Neutrophil (primary cell): ENCODE data around the gene IRAK3.

Experiments used
- H3K27ac ChIP-seq: fragments of 200-600 bp; sonication (generic); 2 replicates; pipeline ENCODE4 v1.5.1; 2016; ENCODE audit warnings: mild to moderate bottlenecking, moderate library complexity
- H3K27me3 ChIP-seq: fragments of 200-600 bp; sonication (generic); 2 replicates; pipeline ENCODE4 v1.6.0; 2016; ENCODE audit warnings: mild to moderate bottlenecking
- H3K36me3 ChIP-seq: fragments of 200-600 bp; sonication (generic); 2 replicates; pipeline ENCODE4 v1.5.1; 2017
- H3K4me1 ChIP-seq, 2 experiments: fragments of 200-600 bp in 1 of 2; sonication (generic) in 1 of 2; 1 replicate in 1 of 2; 2 replicates in 1 of 2; pipeline versions ENCODE4 v1.5.1 to v1.6.1; 2013 to 2016; ENCODE audit warnings: low read depth in 1 of 2, low read length in 1 of 2, mild to moderate bottlenecking in 1 of 2, moderate library complexity in 1 of 2; ENCODE audit not compliant: control insufficient read depth in 1 of 2, insufficient read depth in 1 of 2
- H3K4me3 ChIP-seq, 2 experiments: fragments of 200-600 bp in 1 of 2; sonication (generic) in 1 of 2; 1 replicate in 1 of 2; 2 replicates in 1 of 2; pipeline ENCODE4 v1.5.1; 2013 to 2016; ENCODE audit warnings: low read depth in 1 of 2, low read length in 1 of 2, mild to moderate bottlenecking in 1 of 2, moderate library complexity in 1 of 2
- H3K9me3 ChIP-seq: fragments of 200-600 bp; sonication (generic); 2 replicates; pipeline ENCODE4 v1.5.1; 2016
- TF ChIP-seq, protein P1 (sequence below): fragments of 200-600 bp; sonication (generic); IDR thresholded peaks from 2 replicates; pipeline ENCODE4 v1.5.1; 2016; ENCODE audit warnings: antibody characterized with exemption

Gene IRAK3

DNA sequence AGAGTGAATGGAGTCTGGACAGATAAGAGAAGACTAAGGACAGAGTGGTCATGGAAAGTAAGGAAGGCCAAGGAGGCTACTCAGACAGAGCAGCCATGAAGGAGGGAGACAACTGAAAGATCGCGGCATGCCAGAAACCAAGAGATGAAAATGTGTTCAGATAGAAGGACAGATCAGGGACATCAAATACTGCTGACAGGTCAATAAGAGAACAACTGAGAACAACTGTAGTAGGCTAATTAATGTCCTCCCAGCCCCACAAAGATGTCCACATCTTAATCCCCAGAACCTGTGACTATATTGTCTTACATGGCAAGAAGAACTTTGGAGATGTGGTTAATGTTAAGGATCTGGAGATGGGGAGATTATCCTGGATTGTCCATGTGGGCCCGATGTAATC, 98.3 kb downstream of the IRAK3 start:
- Histone ChIP-seq H3K4me3 (no peak overlapping the region), H3K27ac (no peak overlapping the region), H3K9me3 (no peaks in the 10 kb centered on the region), H3K36me3 (no peaks in the 10 kb centered on the region), H3K27me3 (no peaks in the 10 kb centered on the region), H3K4me1 (no peaks in the 10 kb centered on the region)
- TF ChIP-seq, protein P1, sequence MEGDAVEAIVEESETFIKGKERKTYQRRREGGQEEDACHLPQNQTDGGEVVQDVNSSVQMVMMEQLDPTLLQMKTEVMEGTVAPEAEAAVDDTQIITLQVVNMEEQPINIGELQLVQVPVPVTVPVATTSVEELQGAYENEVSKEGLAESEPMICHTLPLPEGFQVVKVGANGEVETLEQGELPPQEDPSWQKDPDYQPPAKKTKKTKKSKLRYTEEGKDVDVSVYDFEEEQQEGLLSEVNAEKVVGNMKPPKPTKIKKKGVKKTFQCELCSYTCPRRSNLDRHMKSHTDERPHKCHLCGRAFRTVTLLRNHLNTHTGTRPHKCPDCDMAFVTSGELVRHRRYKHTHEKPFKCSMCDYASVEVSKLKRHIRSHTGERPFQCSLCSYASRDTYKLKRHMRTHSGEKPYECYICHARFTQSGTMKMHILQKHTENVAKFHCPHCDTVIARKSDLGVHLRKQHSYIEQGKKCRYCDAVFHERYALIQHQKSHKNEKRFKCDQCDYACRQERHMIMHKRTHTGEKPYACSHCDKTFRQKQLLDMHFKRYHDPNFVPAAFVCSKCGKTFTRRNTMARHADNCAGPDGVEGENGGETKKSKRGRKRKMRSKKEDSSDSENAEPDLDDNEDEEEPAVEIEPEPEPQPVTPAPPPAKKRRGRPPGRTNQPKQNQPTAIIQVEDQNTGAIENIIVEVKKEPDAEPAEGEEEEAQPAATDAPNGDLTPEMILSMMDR = no peak

DNA sequence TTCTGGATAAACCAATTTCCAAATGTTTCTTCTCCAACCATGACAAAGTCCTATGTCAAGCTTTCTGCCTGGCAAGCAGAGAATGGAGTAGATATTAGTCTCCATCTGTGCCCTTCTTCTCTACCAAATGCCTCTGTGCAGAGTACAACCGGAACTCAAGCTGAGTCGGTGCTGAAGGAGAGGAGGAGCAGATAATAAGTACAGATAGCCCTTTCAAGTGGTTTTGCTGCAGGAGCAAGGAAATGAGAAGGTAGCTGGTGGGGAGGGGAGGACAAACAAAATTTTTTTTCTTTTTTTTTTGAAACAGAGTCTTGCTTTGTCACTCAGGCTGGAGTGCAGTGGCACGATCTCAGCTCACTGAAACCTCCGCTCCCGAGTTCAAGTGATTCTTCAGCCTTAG, 99.1 kb downstream of the IRAK3 start:
- Histone ChIP-seq H3K4me3 (no peak overlapping the region), H3K27ac (no peak overlapping the region)

DNA sequence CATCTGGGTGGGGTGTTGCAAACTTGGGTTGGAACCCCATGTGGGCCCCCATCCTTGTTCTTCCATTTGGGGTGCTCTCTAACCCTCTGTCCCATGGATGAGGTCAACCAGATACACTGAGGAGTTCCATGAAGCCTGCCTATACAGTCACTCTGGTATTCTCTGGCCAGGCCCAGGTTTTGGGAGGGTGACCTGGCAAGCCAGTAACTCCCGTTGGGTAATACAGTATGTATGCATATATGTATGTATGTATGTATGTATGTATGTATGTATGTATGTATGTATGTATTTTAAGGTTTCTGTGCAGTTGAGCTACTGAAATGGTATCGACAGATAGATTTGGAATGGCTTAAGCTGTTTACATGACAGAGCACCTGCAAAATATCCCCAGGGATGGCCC, 100.5 kb downstream of the IRAK3 start:
- H3K27ac ChIP-seq = no peak overlapping the region
- TF ChIP-seq, protein P1 = no peak
- H3K9me3 ChIP-seq = no peaks in the 10 kb centered on the region
- H3K4me1 ChIP-seq = no peaks in the 10 kb centered on the region
- H3K4me3 ChIP-seq = no peak overlapping the region
- no peaks in the 10 kb centered on the region for H3K27me3 ChIP-seq
- no peaks in the 10 kb centered on the region for H3K36me3 ChIP-seq

More for the DNA sequence above, 99.1 kb downstream of the IRAK3 start:
- Histone ChIP-seq H3K9me3 (no peaks in the 10 kb centered on the region), H3K36me3 (no peaks in the 10 kb centered on the region), H3K4me1 (no peaks in the 10 kb centered on the region), H3K27me3 (no peaks in the 10 kb centered on the region)
- TF ChIP-seq, protein P1 = no peak

DNA sequence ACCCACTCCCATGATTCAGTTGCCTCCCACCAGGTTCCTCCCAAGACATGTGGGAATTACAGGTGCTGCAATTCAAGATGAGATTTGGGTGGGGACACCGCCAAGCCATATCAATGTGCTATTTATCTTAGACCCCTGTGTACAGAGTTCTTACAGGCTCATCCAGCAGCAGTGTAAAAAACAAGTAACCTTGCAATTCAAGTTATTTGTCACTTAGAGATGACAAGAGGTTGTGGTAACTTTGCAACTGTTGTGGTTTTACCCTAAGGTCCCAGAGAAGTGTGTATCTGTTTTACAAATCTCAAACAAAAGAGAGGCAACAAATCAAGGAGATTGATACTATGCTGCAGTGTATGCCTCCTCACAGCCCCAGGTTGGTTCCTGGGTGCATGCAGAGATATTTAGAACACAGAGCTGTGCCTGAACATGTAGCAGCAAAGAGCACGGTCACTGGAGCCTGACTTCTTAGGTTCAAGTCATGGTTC, 101.7 kb downstream of the IRAK3 start:
- no peaks in the 10 kb centered on the region for H3K4me1 ChIP-seq
- H3K27ac ChIP-seq = no peak overlapping the region
- H3K27me3 ChIP-seq = no peaks in the 10 kb centered on the region
- no peaks in the 10 kb centered on the region for H3K36me3 ChIP-seq
- TF ChIP-seq, protein P1 = no peak
- no peaks in the 10 kb centered on the region for H3K9me3 ChIP-seq
- H3K4me3 ChIP-seq = no peak overlapping the region

DNA sequence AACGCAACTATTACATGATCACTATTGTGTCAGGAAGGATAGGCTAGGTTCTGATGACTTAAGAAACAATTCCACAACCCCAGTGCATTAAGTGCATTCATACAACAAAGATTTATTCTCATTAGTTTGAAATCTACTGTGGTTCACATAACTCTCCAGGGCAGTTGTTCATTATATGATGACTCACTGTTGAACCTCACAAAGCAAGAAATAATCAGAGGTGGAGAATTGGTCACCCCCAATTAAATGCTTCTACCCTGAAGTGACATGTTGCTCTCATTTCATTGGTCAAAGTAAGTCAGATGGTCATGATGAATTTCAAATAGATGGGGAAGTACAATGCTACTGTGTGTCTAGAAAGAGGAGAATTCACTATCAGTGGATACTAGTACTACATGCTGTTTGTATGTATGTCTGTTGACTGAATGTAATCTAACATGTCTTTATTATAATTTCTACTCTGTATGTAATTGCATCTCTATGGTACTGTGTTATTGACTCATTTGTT, 107.2 kb downstream of the IRAK3 start:
- H3K9me3 ChIP-seq = no peaks in the 10 kb centered on the region

More for the DNA sequence above, 107.2 kb downstream of the IRAK3 start:
- TF ChIP-seq, protein P1 = no peak
- Histone ChIP-seq H3K27ac (no peak overlapping the region), H3K4me3 (no peak overlapping the region), H3K27me3 (no peaks in the 10 kb centered on the region), H3K4me1 (no peaks in the 10 kb centered on the region), H3K36me3 (no peaks in the 10 kb centered on the region)
